Activated CD4-positive, alpha-beta T cell treated with anti-CD3 and anti-CD28 coated beads, Interleukin-2, amount 50 U/mL, for 48 hours (primary cell): ENCODE data around the gene PARD6G.
"Not testable (repeated sequence)": the region's sequence is repeated elsewhere in the genome, so short reads cannot be mapped to it uniquely, and the experiment has no call there.

Experiments used
- DNase-seq, 2 experiments: peaks; one replicate each; pipeline ENCODE4 v3.0.0-alpha.2; 2020

PARD6G gene

DNA sequence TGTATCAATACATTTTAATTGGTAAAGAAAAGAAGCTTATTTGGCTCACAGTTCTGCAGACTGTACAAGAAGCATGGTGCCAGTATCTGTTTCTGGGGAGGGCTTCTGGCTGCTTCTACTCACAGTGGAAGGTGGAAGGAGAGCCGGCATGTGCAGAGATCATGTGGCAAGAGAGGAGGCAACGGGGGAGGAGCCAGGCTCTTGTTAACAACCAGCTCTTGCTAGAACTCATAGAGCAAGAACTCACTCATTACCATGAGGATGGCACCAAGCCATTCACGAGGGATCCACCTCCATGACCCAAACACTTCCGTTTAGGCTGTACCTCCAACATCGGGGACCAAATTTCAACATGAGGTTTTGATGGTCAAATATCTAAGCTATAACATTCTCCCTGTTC is 7.5 kb downstream of the PARD6G start:
- no peak for DNase-seq

DNA sequence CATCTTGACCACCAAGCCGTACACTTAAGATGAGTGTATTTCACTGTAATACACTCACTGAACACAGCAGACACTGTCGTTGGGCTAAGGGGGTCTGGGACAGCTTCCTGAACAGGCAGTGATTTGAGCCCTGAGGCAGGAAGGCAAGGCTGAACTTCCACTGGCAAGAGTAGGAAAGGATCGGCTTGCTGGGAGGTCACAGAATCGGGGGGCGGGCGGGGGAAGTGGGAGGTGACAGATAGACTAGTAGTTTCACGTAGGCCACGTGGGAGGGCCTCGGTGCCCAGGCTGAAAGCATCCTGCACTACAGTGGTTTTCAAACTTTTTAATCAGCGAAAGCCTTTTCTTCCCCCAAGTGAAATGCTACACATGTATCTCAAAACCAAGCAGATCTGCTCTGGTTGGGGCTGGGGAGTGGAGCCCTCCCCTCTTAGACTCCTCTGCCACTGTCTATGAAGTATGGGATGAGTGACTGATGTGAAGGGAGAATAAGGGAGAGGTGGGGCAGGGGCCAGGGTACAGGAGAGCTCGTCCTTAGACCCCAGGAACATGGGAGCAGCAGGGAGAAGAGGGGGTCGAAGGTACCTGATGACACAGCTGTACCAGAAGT is 8.6 kb downstream of the PARD6G start:
- no peak for DNase-seq

DNA sequence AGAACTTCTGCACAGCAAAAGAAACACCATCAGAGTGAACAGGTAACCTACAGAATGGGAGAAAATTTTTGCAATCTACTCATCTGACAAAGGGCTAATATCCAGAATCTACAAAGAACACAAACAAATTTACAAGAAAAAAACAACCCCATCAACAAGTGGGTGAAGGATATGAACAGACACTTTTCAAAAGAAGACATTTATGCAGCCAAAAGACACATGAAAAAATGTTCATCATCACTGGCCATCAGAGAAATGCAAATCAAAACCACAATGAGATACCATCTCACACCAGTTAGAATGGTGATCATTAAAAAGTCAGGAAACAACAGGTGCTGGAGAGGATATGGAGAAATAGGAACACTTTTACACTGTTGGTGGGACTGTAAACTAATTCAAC is 9.8 kb downstream of the PARD6G start:
- DNase-seq = not testable (repeated sequence)

DNA sequence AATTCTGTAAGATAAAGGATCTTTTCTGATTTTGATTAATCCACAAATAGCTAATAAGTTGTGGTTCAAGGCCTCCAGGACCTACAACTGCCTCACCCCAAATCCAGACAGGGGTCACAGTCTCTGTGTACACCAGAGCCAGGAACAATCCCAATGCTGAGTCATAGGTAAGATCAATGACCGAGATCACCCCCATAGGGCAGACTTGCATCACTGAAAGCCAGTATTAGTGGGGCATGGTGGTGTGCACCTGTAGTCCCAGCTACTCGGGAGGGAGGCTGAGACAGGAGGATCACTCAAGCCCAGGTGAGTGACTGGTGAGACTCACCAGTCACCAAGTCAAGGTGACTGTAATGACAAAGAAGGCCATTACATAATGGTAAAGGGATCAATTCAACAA is 12.9 kb downstream of the PARD6G start:
- no peak for DNase-seq

DNA sequence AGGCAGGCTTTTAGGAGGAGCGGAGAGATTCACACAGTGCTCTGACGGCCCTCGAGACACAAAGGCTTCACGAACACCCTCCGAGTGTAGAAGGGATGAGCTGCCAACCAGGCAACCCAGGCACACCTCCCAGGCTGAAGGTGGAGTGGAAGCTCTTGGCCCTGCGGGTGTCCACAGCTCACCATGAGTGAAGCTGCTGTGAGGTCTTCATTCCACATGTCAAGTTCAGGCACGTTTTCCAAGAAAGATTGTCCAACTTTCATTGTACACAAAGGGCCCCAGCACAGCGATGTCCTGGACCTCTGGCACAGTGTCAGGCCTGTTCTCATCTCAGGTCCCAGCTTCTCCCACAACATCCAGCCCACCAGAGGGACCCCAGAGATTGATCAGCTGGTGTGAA is 13.4 kb downstream of the PARD6G start:
- DNase-seq = no peak

DNA sequence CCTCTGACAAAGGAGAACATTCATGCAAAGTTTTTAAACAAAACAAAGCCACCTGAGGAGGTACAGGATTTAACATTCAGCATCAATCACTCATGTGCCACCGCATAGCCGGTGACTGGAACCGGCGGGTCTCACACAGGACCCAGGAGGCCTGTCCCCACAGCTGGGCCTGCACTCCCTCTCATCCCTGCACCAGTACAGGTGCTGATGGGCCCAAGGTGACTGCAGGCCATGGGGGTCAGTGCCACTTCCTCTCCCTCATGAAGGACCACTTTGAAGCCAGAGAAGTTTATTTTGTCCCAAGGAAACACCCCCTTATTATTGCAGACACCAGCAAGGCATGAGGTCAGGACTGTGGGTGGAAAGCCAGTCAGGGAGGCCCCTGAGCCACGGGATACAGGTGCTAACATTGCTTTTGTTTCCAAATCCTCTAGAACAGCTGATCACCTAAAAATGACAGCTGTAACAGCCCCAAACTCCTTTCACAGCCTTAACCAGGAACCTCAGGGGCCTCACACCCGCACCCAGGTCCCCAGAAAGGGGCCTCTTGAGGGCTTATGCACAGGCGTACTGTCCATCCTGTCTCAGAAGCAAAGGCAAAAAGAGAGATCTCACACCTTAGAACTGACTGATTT is 14.0 kb downstream of the PARD6G start:
- no peak for DNase-seq

DNA sequence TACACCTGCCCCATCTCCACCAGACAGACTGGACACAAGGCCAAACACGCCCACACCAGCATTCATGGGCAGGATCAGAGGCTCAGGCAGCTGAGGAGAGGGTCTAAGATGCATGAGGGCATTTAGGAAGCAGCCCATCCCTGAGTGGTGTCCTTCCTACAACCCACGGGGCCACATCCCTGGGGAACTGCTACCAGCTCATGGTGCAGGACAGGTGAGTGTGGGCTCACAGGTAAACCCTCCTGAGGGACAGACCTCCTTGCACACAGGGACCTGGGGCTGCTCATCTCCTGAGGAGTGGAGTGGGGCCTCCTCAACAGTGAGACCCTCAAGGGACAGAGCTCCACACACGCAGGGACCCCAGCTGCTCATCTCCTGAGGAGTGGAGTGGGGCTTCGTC is 14.6 kb downstream of the PARD6G start:
- no peak for DNase-seq

DNA sequence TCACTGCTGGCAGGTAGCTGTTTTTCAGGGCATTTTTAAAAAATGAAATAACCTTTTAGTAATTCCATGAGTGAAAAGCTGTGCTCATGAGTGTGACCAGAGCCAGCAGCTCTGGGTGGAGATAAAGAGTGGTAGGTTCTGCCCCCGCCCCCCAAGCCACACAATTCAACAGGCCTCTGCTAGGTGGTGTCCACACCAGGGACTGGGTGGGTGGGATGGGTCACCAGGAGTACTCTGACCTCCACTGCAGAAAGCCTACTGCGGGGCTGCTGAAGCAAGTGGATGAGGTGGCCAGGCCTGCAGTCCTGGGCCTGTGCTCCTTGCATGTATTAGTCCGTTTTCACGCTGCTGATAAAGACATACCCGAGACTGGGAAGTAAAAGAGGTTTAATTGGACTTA is 15.3 kb downstream of the PARD6G start:
- no peak for DNase-seq

DNA sequence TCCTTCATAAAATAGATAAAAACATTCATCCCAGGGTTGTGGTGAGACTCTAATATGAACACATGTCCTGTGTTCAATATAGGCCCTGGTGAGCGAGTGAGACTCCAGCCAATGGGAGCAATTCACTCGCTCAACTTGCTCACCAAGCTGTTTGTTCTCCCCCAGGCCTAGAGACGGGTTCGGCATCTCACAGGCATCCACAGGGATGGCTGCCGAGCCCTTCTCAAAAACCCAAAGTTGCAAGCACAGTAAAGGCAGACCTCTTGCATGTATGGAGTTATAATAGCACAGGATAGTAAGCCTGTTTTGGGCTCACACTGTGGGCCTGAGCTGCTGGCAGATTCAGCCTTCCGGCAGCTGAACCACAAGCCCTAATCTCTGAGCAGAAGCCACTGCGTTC is 15.7 kb downstream of the PARD6G start:
- no peak for DNase-seq

DNA sequence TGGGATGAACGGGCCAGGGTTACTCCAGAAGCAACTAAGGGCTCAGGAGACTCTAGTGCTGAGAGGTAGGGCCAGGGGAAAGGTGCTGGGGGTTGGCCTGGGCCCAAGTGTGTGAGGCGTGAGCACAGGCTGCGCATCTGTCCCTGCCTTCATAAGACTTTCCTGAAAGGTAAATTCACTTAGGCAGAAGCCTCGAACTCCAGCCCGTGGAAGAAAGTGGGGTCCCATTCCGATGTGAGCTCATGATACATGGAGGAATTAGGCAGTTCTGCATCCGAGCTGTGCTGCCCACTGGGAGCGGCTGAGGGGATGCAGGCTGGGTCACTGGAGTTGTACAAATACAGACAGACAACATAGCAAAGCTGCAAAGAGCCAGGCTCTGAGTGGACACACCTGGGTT is 16.2 kb downstream of the PARD6G start:
- DNase-seq = no peak

DNA sequence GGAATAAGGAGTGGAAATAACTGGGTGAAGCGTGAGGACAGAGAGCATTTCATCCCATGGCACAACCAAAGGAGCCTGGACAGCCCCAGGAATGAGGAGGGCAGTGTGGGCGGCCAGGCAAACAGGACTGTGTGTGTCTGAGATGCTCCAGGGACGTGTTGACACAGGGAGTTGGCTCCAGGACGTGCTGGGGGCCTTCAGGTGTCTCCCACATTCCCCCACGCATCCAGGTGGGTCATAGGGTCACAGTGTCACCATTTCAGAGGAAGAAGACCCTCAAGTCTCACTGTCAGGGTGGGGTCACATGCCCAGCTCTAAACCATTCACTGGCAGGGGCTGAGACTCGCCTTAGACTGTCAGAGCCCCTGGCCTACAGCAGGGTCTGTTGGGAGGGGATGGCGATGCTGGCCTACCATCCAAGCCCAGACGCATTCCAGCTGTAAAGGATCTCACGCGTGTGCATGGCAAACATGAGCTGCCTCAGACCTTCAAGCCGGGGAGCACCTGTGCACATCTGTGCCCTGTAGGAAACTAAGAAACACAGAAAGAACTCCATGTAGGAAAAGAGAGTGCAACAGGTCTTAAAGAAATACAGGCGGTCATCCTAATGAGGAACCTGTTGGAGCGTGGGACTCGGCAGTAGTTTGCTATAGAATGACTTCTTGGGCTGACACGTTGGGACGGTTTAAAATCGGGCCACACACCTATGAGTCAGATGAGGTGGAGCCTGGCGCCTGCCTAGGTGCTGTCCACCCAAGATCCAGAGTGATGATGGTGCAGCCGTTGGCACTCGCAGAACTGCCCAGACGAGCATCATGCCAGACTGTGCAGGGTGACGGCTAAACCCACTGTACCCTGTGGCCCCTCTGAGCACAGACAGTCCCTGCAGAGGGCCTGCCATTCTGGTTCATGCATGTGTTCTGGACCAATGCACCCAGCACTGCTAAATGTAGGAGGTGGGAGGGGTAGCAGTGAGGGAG is 17.3 kb downstream of the PARD6G start:
- no peak for DNase-seq

DNA sequence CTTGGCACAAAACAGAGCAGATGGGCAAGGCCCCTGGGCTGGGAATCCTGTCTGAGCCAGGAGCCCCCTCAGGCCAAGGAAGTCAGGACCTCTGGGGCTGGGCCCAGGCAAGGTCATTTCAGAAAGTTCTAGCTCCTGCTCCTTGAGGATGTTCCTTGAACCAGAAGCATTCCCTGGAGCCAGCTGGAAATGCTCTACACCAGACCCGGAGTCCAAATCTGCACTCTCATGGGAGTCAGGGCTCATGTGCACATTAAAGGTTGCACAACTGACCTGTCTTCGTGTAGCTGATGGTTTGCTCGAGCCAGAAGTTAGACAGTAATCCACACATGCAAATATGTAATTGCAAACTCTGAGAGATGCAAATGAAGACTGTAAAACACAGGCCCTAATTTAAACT is 18.0 kb downstream of the PARD6G start:
- no peak for DNase-seq

DNA sequence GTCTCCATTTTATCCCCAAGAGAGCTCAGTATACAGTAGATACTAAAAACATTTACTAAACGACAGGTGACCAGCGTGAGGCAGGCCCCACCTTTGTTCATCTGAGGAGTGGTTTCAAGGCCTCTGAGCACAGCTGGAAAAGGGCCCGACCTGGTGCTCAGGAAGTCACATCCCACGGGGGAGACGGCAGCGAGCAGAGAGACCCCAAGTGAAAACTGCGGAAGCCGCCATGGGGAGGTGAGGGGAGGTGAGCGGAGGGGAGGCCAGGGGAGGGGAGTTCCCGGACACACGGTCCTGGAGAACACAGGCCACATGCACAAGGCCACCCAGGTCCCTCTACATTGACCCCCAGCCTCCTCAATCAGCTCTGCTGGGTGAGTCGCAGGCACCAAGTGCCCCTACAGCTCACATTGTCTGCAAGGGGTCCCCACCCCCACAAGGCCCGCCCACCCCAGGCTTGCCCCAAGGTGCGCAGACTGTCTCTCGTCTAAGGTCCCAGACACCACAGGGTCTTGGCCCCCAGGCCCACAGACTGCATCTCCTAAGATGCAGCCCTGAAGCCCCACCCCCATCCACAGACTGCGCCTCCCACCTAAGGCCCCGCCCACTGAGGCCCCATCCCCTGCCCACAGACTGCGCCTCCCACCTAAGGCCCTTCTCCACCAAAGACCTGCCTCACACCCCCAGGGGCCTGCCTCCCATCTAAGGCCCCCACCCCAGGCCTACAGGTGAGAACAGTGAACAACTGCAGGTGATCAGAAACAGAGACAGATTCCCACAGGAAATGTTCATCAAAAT is 19.1 kb downstream of the PARD6G start:
- no peak for DNase-seq

DNA sequence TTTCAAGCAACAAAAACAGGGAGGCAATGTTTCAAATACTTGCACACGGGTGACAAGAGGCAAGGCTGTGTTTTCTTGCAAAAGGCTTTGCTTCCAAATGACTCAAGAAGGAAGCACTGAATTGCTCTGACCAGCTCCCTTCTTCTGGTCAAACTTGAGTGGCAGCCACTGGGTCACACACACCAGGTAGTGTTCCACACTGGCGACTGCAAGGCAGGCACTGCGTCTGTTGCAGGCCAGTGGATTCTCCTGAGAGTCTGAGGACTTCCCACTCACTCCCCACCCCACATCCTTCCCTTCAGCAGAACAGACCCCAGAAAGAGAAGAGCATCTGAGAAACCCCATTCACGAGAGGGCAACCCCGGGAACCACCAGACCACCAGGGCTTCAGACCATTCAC is 19.8 kb downstream of the PARD6G start:
- no peak for DNase-seq

DNA sequence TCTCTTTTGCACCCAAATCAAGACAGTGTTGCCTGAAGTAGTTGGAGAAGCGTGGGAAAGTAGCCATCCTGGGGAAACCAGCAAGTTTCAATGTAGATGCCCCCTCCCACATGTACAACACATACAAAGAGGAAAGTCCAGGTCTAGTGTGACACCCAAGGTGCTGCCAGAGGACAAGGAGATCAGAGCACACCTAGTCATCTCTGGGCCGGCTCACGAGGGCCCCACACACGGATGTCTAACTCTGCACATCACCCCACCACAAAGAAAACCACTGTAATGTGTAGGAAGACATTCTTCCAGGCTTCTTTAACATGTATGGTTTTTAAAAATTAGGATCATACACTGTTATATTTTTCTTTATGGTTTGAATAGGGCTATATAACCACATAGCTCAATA is 21.6 kb downstream of the PARD6G start:
- no peak for DNase-seq

DNA sequence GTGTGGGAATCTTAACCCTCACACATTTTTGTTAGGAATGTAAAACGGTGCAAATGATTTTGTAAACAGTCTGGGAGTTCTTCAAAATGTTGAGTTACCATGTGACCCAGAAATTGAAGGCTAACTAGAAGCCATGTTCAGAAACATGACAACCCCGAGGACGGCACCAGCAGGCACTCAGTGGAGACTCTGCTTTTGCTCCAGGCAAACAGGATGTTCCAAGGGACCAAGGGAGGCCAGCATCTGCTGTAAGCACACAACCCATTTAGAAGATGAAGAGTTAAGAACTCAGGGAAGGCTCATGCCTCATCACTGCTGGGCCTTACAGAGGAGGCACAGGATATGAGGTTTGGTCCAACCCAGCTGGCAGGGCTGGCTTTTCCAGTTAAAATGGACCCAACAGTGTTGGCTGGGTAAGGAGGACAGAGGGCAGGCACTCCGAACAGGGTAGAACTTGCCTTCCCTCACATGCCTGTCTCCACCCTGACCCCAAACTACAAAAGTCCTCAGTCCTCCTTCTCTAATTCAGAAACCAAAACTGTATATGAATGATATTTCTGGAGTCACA is 23.6 kb downstream of the PARD6G start:
- DNase-seq = no peak

DNA sequence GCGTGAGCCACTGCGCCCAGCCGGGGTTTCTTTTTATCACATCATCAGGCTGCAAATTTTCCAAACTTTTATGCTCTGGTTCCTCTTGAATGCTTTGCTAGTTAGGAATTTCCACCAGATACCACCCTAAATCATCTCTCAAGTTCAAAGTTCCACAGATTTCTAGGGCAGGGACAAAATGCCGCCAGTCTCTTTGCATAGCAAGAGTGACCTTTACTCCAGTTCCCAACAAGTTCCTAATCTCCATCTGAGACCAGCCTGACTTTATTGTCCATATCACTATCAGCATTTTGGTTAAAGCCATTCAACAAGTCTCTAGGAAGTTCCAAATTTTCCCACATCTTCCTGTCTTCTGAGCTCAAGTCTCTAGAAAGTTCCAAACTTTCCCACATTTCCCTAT is 27.8 kb downstream of the PARD6G start:
- not testable (repeated sequence) for DNase-seq

DNA sequence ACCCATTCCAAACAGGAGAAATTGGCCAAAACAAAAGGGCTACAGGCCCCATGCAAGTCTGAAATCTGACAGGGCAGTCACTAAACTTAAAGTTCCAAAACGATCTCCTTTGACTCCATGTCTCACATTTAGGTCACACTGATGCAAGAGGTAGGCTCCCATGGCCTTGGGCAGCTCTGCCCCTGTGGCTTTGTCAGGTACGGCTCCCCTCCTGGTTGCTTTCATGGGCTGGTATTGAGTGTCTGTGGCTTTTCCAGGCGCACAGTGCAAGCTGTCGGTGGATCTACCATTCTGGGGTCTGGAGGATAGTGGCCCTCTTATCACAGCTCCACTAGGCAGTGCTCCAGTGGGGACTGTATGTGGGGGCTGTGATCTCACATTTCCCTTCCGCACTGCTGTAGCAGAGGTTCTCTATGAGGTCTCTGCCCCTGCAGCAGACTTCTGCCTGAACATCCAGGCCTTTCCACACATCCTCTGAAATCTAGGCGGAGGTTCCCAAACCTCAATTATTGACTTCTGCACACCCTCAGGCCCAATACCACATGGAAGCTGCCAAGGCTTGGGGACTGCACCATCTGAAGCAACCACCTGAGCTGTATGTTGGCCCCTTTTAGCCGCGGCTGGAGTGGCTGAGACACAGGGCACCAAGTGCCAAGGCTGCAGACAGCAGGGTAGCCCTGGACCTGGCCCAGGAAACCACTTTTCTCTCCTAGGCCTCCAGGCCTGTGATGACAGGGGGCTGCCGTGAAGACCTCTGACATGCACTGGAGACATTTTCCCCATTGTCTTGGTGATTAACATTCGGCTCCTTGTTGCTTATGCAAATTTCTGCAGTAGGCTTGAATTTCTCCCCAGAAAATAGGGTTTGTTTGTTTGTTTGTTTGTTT is 28.7 kb downstream of the PARD6G start:
- DNase-seq = no peak

DNA sequence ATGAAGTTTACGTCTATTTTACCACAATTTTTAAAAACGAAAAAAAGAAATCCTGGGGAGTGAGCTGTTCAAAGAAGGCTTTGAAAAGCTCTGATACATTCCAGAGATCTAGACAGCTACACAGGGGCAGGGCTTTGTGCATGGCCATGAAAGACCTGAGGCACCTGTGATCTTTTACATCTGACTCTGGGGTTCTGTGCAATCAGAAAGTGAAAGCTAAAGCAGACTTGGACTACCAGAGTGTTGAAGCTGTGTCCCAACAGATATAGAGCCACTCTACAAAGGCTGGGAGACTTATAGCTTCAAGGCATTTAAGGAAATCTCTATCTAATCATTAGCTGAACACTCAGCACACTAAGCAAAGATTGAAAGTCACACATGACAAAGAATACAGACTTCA is 34.1 kb downstream of the PARD6G start:
- no peak for DNase-seq

DNA sequence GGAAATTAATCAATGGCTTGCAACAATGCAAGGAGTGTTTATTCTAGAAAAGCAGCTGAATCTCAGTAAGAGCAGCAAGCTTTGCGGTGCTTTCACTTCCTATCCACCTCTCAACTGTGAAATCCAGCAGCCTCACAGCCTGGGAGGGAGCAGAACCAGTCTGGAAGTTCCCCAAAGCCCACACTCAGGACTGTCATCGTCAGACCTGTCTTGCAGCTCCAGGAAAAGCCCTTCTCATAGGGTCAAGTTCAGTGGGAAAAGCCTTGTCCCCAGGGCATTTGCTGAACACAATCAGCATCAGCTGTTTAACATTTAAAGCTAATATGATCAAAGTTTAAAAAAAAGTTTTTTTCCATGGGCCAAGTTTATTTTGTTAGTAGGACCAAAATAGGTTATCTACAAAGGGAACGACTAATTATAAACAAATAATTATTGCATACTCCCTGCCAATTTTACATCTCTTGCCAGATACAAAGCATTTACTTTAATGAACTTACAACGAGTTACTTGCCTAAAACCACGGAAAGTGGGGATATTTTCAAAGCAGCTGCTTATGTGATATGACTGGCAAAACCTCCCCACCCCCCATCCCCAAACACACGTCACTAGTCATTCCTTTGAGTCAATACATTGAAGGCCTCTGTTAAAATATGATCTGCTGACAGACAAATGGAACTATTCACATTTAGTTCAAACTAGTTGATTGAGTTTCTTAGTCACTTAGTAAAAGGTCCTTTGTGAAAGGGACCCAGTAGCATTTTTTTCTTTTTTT is 36.8 kb downstream of the PARD6G start:
- no peak for DNase-seq

DNA sequence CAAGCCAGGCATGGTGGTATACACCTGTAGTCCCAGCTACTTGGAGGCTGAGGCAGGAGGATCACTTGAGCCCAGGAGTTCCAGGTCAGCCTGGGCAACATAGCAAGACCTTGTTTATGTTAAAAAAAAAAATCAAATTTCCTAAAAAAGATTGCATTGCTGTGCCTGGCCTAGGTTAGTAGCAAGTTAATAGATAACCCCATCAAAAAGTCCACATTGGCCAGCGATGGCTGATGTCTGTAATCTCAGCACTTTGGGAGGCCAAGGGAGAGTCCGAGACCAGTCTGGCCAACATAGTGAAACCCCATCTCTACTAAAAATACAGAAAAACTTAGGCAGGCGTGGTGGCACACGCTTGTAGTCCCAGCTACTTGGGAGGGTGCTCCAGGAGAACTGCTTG is 38.7 kb downstream of the PARD6G start:
- DNase-seq = no peak
